GM18502 (cell line): ENCODE results near the gene CIDEC.
"Not testable (repeated sequence)": the region's sequence is repeated elsewhere in the genome, so short reads cannot be mapped to it uniquely, and the experiment has no call there.

ENCODE experiments used
- ATAC-seq: cut with Tn5 transposase; IDR thresholded peaks from one replicate; pipeline ENCODE4 v1.9.1; 2021; ENCODE audit warnings: mild to moderate bottlenecking; ENCODE audit not compliant: unreplicated experiment, poor library complexity

The CIDEC gene

GRCh38 chr3:9902372-9903237 is 22.6 kb upstream of the CIDEC start, which contains the start of gene IL17RE:
Gene IL17RE, plus strand, starts transcription at chr3:9902848. Its CDS starts 85 bp downstream, at chr3:9902933.
- ATAC-seq = no peak

DNA sequence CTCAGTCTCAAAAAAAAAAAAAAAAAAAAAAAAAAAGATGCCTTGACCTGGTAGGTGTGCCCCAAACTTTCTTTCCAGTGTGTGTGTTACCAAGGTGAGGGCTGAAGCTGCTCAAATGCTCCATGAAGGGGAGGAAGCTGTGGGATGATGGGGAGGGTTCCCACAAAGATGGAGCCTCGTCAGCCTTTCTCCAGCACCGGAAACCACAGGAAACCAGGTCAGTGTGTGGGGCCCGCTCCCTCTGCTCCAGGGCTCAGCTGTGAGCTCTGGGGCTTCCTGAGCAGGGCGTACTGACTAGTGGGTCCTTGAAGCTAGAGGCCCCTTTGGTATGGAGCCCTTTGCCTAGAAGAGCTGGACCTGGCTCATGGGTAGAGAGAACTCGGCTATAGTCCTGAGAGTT is 21.9 kb upstream of the CIDEC start:
- no peak for ATAC-seq

DNA sequence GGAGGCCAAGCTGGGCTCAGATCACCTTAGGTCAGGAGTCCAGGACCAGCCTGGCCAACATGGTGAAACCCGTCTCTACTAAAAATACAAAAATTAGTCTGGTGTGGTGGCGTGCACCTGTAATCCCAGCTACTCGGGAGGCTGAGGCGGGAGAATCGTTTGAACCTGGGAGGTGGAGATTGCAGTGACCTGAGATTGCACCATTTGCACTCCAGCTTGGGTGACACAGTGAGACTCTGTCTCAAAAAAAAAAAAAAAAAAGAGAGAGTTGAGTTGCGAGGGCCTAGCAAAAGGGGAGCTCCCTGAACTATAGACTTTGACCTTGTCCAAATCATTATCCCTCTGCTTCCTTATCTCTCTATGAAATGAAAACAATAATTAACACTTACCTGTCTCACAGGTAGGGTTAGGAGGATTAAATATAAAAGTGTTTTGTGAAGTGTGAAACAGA is 20.9 kb upstream of the CIDEC start:
- ATAC-seq = not testable (repeated sequence)

GRCh38 chr3:9899289-9899791 is 19.3 kb upstream of the CIDEC start:
- ATAC-seq = no peak

GRCh38 chr3:9898467-9899241 is 18.6 kb upstream of the CIDEC start:
- ATAC-seq = no peak

GRCh38 chr3:9897408-9898372 is 17.6 kb upstream of the CIDEC start:
- ATAC-seq = no peak

GRCh38 chr3:9896755-9897407 is 16.8 kb upstream of the CIDEC start:
- not testable (repeated sequence) for ATAC-seq

DNA sequence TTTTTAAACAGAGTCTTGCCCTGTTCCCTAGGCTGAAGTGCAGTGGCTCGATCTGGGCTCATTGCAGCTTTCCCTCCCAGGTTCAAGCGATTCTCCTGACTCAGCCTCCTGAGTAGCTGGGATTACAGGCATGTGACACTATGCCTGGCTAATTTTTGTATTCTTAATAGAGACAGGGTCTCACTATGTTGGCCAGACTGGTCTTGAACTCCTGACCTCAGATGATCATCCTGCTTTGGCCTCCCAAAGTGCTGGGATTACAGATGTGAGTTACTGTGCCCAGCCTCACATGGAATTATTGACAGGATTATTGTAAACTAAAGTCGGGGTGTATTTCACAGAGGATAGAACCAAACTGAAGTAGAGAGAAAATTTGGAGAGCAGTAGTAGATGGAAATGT is 15.7 kb upstream of the CIDEC start:
- ATAC-seq = not testable (repeated sequence)

DNA sequence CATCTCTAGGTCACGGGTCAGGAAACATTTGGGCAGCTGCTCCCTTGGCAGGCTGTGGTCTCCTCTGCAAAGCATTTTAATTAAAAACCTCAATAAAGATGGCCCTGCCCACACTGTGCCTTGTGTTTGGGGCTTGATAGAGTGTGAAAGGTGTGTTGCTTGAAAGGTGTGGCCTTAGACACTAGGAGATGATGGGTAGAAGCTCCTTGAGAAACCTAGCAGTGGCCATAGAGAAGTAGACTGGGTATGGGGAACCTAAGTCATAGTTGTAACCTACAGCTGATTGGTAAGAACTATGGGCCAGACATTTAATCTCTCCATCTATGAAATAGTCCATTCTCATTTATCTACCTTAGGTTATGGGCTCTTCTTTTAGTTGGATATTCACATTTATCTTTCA is 13.7 kb upstream of the CIDEC start:
- ATAC-seq = no peak

GRCh38 chr3:9891072-9891622 is 11.1 kb upstream of the CIDEC start:
- ATAC-seq = no peak

DNA sequence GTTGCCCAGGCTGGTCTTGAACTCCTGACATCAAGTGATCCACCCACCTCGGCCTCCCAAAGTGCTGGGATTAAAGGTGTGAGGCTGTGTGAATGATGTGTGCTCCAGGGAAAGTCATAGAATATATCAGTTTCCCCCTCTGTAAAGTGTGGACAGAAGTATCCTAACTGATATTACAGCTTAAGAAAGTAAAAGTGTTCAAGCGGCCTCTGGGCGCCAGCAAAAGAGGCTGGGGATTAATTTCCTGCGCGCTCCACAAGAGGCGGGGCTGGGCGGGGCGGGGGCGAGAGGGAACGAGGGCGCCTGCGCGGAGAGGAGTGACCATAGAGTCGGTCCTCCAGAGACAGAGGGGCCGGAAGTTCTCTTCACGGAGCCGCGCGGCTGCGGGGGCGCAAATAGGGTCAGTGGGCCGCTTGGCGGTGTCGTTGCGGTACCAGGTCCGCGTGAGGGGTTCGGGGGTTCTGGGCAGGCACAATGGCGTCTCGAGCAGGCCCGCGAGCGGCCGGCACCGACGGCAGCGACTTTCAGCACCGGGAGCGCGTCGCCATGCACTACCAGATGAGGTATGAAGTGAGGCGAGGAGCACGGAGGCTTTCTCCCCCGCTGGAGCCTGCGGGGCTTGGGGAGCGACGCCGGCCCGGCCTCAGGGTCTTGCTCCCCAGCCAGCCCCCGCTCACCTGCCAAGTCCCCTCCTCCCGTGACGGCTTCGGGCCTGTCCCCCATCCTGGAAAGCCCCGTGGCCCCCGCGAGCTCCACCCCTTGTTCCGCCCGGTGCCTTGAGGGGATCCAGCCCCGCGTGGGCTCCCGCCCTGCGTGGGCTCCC is 10.4 kb upstream of the CIDEC start, which contains the start of gene JAGN1:
Gene JAGN1, plus strand, starts transcription at position 362 of the 823 bp plus-strand sequence. Its CDS starts 113 bp downstream, at position 475.
- ATAC-seq = peak; percentile 88

GRCh38 chr3:9889405-9889804 is 9.4 kb upstream of the CIDEC start:
- ATAC-seq = no peak

DNA sequence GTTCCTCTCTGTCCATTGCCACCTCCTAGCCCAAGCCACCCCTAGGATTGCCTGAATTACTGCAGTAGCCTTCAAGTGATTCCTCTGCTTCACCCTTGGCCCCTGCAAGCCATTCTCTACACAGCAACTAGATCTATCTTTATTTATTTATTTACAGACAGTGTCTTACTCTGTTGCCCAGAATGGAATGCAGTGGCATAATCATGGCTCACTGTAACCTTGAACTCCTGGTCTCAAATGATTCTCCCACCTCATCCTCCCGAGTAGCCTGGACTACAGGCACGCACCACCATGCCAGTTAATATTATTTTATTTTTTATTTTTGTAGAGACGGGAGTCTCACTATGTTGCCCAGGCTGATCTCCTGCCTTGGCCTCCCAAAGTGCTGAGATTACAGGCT is 8.5 kb upstream of the CIDEC start:
- no peak for ATAC-seq

DNA sequence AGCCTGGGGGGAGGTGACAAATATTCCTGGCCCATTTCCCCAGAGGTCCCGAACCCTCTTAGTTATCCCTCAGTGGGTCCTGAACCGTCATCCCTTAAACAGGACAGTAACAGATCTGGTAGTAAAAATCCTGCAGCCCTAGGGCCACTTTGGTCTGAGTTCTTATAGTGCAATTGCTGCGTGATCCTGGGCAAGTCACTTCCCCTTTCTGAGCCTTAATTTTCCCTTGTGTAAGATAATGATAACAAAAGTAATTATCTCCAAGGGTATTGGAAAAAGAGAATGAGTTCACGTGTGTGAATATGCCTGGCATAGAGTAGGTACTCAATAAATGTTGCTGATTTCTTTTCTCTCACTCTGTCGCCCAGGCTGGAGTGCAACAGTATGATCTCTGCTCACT is 7.4 kb upstream of the CIDEC start:
- ATAC-seq = no peak

DNA sequence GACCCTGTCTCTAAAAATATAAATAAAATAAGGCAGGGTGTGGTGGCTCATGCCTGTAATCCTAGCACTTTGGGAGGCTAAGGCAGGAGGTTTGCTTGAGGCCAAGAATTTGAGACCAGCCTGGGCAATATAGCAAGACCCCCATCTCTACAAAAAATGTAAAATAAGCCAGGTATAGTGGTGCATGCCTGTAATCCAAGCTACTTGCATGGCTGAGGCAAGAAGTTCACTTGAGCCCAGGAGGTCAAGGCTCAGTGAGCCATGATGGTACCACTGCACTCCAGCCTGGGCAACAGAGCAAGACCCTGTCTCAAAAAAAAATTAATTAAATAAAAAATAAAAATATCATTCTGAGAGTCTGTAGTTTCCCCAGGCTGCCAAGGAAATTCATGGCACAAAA is 6.3 kb upstream of the CIDEC start:
- ATAC-seq = no peak

DNA sequence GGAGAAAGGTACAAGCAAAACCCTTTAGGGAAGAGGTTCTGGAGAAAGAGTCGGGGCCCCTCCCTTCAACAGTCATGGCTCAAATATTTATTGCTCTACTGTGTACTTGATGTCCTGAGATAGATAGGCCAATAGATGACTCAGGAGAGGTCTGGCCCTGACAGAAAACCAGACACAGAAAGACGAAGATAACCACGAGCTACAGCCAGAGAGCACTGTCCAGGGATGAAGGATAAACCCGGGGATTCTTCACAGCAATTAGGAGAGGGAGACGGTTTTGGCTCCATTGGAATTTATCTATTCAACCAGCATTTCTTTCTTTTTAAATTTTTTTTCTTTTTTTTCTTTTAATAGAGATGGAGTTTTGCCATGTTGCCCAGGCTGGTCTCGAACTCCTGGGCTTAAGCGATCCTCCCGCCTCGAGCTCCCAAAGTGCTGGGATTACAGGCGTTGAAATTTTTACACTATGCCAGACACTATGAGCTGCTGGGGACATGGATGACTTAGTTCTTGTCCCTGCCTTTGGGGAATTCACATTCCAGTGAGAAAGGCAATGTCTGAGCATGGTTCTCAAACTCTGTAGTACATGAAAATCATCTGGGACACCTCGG is 4.6 kb upstream of the CIDEC start:
- no peak for ATAC-seq

DNA sequence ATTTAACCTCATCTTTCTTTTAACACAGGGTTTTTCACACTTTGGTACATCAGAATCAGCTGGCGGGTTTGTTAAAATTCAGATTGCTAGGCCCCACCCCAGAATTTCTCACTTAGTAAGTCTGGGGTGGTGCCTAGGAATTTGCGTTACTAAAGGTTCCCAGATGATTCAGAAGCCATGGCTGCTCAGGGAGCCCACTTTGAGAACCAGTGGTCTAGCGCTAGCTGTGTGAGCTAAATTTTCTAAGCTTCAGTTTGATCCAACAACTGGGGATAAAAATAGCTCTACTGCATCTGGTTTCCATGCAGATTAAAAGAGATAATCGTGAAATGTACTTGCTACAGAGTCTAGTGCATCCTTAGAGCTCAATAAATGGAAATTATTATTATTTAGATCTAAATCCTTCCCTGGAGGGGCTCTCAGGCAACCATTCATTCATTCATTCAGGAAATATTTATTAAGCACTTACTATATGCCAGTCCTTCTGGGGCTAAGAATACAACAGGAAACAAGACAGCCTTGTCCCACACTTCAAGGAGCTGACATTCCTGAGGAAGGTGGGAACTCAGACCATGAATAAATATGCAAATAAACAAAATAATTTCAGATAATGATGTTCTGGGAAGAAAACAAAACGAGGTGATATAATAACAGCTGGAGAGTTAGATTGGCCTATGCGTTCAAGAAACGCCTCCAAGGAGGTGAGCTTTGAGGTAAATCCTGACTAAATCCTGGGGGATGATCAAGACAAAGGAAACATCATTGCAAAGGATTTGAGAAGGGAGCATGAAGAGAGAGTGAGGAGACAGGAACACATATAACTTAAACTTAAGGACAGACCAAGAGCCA is 3.9 kb upstream of the CIDEC start:
- no peak for ATAC-seq
